ENCODE data around the gene DNAJC4.
A peak's percentile ranks its signal among the peaks of the same experiment; 100 is the strongest.

DNAJC4 gene

GRCh38 chr11:64251016-64251752 is 20.8 kb downstream of the DNAJC4 start, which contains the start of gene PLCB3:
Gene PLCB3 (plus strand): TSS chr11:64251530. CDS start chr11:64251650, 120 bp downstream.
- no peak for TF ChIP-seq TCF12 (IDR thresholded peaks at IDR 0.05; ENCODE audit: low read depth)
- TF ChIP-seq ZBTB7A (IDR thresholded peaks at IDR 0.05; ENCODE audit: low read depth) = peak; percentile 98
- no peak for TF ChIP-seq CEBPB (IDR thresholded peaks at IDR 0.05)
- TF ChIP-seq TAF1 (IDR thresholded peaks at IDR 0.05; ENCODE audit: low read depth) = peak; percentile 45; the same call in 1 of the 2 replicates

GRCh38 chr11:64251753-64252002 is 21.3 kb downstream of the DNAJC4 start:
- TF ChIP-seq TAF1 (IDR thresholded peaks at IDR 0.05; ENCODE audit: low read depth) = no peak
- TF ChIP-seq EP300 (IDR thresholded peaks at IDR 0.05; ENCODE audit: borderline replicate concordance) = no peak
- TF ChIP-seq REST (IDR thresholded peaks at IDR 0.05; ENCODE audit: low read depth) = no peak
- TF ChIP-seq YY1 (IDR thresholded peaks at IDR 0.05; ENCODE audit: low read depth) = no peak
- no peak for TF ChIP-seq TCF12 (IDR thresholded peaks at IDR 0.05; ENCODE audit: low read depth)
- no peak for TF ChIP-seq TEAD4 (IDR thresholded peaks at IDR 0.05)
- TF ChIP-seq CEBPB (IDR thresholded peaks at IDR 0.05) = no peak
- no peak for TF ChIP-seq USF1 (IDR thresholded peaks at IDR 0.05)
- TF ChIP-seq CREB1 (IDR thresholded peaks at IDR 0.05; ENCODE audit: low read depth) = no peak
- TF ChIP-seq NFIC (IDR thresholded peaks at IDR 0.05) = no peak
- TF ChIP-seq MAX (IDR thresholded peaks at IDR 0.05) = no peak
- TF ChIP-seq RAD21 (IDR thresholded peaks at IDR 0.05; ENCODE audit: low read depth) = no peak
- TF ChIP-seq EGR1 (IDR thresholded peaks at IDR 0.05) = no peak
- no peak for TF ChIP-seq ZBTB7A (IDR thresholded peaks at IDR 0.05; ENCODE audit: low read depth)
- TF ChIP-seq FOXM1 (IDR thresholded peaks at IDR 0.05; ENCODE audit: borderline replicate concordance, low read depth) = no peak

- TF ChIP-seq ZBTB7A (IDR thresholded peaks at IDR 0.05; ENCODE audit: low read depth) = peak; percentile 75
- TF ChIP-seq NFIC (IDR thresholded peaks at IDR 0.05) = no peak; the same call in 1 of the 2 replicates
- peak; percentile 25; the same call in 1 of the 2 replicates for TF ChIP-seq MAX (IDR thresholded peaks at IDR 0.05)
- TF ChIP-seq YY1 (IDR thresholded peaks at IDR 0.05; ENCODE audit: low read depth) = no peak
These were observed 21.9 kb downstream of the DNAJC4 start for GRCh38 chr11:64252003-64252872.

GRCh38 chr11:64253043-64253442 is 22.7 kb downstream of the DNAJC4 start:
- no peak for TF ChIP-seq USF1 (IDR thresholded peaks at IDR 0.05)

- TF ChIP-seq TCF12 (IDR thresholded peaks at IDR 0.05; ENCODE audit: low read depth) (no peak), ZBTB7A (IDR thresholded peaks at IDR 0.05; ENCODE audit: low read depth) (no peak), REST (IDR thresholded peaks at IDR 0.05; ENCODE audit: low read depth) (no peak), CREB1 (IDR thresholded peaks at IDR 0.05; ENCODE audit: low read depth) (no peak), TEAD4 (IDR thresholded peaks at IDR 0.05) (no peak), CEBPB (IDR thresholded peaks at IDR 0.05) (no peak), YY1 (IDR thresholded peaks at IDR 0.05; ENCODE audit: low read depth) (no peak), TAF1 (IDR thresholded peaks at IDR 0.05; ENCODE audit: low read depth) (no peak), RAD21 (IDR thresholded peaks at IDR 0.05; ENCODE audit: low read depth) (no peak), MAX (IDR thresholded peaks at IDR 0.05) (no peak), FOXM1 (IDR thresholded peaks at IDR 0.05; ENCODE audit: borderline replicate concordance, low read depth) (no peak), USF1 (IDR thresholded peaks at IDR 0.05) (no peak), EGR1 (IDR thresholded peaks at IDR 0.05) (no peak), NFIC (IDR thresholded peaks at IDR 0.05) (no peak), EP300 (IDR thresholded peaks at IDR 0.05; ENCODE audit: borderline replicate concordance) (no peak)
These were observed 23.1 kb downstream of the DNAJC4 start for GRCh38 chr11:64253481-64253880.

Measured in Ishikawa (cell line).